ENCODE results near the gene NCOR1.
"Not testable (repeated sequence)": the region's sequence is repeated elsewhere in the genome, so short reads cannot be mapped to it uniquely, and the experiment has no call there.

Gene NCOR1

DNA sequence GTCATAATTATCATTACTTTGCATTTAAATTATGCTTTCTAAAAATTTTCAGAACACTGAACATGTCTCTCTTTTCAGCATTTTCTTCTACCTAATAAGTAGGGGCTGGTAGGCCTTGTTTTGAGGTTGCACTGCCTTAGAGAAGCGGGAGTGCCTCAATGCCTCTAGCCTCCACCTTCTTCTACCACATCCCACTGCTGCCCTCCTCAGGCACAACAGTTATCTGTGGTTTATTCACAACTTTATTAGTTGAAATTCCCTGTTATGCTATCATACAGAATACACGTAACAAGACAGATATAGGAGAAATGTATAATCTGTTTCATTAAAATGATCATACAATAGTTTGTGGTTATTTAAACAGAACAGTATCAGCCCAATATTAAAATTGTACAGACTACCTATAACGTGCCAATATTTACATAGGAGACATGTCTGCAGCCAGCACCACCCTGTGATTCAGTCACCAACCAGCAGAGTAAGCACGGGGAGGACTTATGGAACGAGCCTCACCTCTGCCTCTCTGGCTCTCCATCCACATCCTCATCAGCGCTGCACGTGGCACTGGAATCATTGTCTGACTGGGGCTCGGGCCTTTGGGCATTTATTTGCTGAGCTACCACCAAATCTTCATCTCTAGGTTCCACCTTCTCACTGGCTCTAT, 114.5 kb downstream of the NCOR1 start:
- DNase-seq (ENCODE audit: low read depth in 2 of 3, low spot score in 2 of 3): no peak

DNA sequence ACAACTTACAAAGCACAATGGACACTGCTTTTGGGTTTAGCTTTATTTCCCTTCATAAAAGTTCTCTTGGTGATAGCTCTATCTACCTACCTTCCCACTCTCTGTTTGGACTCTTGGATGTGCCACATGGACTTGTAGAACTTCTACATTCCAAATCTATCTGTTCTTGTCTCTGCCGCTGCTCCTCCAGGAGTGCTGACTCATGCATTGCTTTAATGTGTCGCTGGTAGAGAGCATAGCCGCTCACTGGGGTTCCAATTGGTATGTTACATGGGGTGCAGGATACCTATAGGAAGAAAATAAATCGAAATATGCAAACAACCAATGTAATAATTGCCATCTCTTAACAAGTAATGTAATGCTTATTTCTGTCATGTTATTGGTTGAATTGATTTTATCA, 123.6 kb downstream of the NCOR1 start:
- no peak for DNase-seq (ENCODE audit: low read depth in 2 of 3, low spot score in 2 of 3)

DNA sequence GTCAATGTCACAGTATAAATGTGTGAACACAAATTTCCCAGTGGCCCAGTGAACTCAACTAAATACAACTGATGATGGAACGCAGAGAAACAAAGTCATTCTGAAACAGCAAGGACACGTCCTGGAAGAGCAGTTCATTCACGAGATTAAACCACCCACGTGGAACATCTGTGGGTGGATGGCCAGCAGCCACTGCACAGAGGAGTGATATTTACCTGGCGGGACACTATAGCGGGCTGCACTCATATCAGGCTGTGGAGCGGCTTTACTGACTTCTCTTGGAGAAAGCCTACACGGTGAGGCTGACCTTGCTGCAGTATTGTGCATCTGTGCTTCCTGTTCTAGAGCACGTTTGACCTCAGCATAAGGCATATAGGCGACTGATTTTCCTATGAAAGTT, 128.4 kb downstream of the NCOR1 start:
- DNase-seq (ENCODE audit: low read depth in 2 of 3, low spot score in 2 of 3): no peak

DNA sequence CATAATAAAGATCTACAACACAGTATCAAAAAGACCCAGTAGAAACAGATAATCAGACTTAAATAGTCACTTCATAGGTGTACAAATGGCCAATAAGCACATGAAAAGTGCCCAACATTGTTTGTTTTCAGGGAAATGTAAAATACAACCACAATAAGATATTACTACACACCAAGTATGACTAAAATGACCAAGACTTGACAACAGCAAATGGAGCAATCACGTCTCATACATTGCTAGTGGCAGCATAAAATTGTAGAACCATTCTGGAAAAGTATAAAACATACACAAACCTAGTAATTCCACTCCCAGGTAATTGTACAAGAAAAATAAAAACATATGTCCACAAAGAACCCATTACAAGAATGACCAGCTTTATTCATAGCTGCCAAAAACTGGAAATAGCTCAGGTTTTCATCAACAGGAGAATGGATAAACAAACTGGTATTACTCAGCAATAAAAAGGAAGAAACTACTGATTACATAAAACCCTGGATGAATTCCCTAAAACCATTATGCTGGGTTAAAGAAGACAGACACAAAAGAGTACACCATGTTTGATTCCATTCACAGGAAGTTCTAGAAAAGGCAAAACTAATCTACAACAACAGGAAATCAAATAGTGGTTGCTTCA, 130.2 kb downstream of the NCOR1 start:
- DNase-seq (ENCODE audit: low read depth in 2 of 3, low spot score in 2 of 3): no peak

DNA sequence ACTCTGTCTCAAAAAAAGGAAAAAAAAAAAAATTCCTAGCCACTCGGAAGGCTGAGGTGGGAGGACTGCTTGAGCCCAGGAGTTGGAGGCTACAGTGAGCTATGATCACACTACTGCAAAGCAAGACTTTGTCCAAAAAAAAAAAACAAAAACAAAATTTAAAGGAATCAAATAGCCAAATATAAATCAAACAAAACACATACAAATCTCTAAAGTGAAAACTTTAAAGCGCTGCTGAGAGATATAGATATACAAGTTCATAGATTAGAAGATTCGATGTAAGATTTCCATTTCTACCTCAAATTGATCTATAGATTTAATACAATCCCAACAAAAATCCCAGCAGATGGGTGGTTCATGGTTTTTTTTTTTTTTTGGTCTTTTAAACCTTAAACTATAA, 132.1 kb downstream of the NCOR1 start:
- no peak for DNase-seq (ENCODE audit: low read depth in 2 of 3, low spot score in 2 of 3)

DNA sequence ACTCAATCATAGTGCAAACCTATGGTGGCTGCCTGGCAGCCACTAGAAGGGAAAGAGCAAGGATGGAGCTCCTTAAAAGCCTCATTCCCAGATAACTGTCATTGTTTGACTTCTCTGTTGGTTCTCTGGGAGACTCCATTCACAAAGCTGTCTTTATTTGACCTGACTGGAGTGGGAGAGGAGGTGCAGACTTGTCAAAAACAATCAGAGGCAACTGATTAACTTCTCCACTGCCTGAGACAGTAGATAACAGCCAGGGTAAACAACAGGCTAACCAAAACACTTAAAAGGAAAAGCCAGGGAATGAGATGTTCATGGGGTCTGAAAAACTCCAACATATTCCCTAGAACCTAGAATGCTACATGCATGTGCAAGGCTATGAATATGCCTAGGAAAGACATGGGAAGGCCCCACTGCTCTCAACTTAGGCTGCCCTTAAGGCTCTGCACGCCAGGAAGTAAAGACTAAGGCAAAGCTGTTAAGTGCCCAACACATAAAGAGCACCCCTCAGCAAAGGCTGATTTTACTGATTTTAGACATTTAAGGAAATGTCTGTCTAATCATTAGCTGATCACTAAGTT, 133.7 kb downstream of the NCOR1 start:
- DNase-seq (ENCODE audit: low read depth in 2 of 3, low spot score in 2 of 3): no peak

DNA sequence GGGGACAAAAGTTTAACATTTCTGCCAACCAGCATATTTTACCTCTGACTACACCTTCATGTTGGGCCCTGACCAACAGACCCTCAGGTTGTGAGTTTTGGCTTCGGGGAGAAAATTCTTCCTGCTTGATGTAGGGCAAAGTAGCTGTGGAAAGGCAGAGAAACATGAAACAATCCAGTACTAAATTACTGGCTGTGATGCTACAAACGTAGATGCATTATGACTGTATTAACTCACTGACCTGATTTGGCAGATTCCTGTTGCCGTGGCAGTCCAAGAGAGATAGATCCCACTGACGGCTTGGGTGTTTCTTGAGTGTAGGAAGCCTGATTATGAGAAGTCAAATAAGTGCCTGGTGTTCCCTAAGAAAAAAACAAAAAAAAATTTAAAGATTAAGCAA, 135.0 kb downstream of the NCOR1 start:
- DNase-seq (ENCODE audit: low read depth in 2 of 3, low spot score in 2 of 3): no peak

DNA sequence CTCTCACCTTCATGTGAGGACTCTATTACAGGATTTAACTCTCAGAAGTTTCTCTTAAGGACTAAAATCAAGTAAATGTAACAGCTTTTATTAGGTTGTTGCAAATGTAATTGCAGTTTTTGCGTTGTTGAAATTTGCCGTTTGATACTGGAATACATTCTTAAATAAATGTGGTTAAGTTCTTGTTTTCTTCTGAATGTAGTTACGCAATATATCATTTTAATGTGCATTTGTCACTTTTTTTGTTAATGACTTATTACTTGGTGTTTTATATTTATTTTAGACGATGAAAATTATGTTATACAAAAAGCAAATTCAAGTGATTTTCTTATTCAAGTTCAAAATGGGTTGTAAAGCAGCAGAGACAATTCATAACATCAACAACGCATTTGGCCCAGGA, 139.4 kb downstream of the NCOR1 start:
- no peak for DNase-seq (ENCODE audit: low read depth in 2 of 3, low spot score in 2 of 3)

DNA sequence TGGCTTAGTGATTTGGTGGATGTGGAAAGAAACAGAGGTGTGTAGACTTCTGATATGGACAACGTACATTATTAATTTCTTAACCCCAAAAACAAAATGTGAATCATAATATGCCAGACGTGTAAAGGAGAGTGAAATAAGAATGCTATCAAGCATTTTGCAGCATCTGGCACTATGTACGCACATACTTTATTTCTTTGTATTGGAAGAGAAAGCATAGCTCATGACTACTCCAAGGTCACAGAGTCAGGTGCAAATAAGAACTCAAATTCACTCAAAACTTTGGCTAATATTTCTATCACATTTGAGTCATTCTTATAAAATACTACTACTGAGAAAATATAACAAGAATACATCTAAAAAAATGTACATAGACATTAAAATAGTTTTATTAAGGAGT, 140.9 kb downstream of the NCOR1 start:
- DNase-seq (ENCODE audit: low read depth in 2 of 3, low spot score in 2 of 3): no peak

DNA sequence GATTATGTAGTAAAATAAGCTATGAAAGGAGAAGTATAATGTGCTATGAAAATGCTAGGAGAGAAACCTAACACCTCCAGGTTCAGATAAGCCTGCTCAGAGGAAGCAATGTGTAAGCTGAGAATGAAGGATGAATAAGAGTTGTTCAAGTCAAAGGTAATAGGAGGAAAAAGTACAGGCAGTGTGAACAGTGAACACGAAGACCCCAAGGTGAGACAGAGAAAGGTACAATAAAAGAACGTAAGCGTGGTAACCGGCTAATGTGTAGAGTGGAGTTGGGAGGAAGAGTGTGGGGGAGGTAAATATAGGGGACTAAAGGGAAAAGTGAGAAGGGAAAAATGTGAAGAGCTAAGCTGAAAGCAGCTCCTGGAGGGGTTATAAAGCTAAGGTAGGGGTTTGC, 141.5 kb downstream of the NCOR1 start:
- DNase-seq (ENCODE audit: low read depth in 2 of 3, low spot score in 2 of 3): no peak

DNA sequence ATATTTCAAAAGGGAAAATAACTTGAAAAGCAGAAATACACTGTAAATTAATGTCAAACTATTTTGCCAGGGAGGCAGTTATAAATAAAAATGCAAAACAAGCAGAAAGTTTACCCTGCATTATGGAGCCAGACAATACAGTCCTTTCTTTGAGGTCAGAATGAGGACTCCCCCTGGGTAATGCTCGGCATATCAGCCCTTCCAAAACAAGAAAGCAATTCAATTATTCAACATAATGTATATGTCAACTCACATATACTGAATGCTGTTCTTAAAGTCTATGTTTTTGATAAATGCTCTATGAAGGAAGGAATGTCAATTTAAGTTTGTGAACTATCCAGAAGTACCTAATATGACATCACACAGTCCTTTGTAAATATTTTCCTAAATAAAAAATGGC, 143.3 kb downstream of the NCOR1 start:
- DNase-seq (ENCODE audit: low read depth in 2 of 3, low spot score in 2 of 3): no peak

DNA sequence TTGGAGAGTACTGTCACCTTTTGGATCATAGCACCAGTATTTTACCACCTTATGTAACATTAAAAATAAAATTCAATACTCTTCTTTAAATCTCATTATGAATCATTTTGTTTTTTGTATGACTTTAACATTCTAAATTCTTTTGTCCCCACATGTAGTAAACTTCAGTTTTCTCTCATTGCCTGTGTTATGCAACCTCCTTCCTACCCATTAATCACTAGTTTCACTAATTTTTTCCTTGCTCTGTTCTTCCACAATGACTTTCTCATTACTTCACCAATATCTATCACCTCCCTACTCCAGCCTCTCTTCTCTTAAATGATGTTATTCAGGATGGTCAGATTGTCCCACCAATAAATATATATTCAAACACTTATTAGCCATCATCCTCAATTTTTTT, 147.0 kb downstream of the NCOR1 start:
- DNase-seq (ENCODE audit: low read depth in 2 of 3, low spot score in 2 of 3): no peak

DNA sequence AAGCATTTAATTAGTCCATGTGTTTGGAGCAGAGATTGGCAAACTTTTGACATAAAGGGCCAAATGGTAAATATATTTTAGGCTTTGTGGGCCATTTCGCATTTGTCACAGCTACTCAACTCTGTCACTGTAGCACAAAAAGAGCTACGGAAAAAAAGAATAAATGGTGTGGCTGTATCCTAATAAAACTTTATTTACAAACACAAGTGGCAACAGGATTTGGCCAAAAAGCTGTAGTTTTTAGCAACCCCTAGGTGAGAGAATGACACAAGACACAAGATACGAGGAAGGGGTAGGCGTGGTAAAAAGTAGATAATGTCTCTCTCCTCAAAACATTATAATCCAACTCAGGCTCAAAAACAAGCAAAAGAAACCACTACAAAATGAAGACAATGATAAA, 149.2 kb downstream of the NCOR1 start:
- DNase-seq (ENCODE audit: low read depth in 2 of 3, low spot score in 2 of 3): no peak

DNA sequence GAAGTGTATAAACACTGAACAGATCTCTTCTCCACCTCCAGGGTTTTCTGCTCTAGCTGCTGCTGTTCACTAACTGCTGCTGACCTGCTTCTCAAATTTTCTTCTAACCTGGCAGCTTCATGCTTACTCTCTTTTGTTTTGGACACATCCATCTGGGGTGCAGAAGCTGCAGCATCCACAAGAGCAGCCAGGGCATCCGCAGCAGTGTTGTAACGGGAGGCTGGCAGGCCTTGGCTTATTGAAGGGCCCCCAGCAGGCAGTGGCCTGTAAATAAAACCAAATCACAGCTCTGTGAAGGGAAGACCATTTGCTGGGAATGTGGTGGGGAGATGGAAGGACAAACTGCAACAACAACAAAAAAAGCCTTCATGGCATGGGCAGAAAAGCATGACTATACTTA, 153.7 kb downstream of the NCOR1 start:
- no peak for DNase-seq (ENCODE audit: low read depth in 2 of 3, low spot score in 2 of 3)

DNA sequence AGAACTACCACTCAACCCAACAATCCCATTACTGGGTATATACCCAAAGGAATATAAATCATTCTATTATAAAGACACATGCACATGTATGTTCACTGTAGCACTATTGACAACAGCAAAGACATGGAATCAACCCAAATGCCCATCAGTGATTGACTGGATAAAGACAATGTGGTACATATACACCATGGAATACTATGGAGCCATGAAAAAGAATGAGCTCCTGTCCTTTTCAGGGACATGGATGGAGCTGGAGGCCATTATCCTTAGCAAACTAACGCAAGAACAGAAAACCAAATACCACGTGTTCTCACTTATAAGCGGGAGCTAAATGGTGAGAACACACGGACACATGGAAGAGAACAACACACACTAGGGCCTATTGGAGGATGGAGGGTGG, 160.2 kb downstream of the NCOR1 start:
- DNase-seq (ENCODE audit: low read depth in 2 of 3, low spot score in 2 of 3): not testable (repeated sequence)

DNA sequence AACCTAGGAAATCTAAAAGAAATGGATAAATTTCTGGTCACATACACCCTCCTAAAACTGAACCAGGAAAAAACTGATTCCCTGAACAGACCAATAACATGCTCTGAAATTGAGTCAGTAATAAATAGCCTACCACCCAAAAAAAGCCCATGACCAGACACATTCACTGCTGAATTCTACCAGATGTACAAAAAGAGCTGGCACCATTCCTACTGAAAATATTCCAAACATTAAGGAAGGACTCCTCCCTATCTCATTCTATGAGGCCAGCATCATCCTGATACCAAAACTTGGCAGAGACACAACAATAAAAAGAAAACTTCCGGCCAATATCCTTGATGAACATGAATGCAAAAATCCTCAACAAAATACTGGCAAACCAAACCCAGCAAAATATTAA, 162.8 kb downstream of the NCOR1 start:
- no peak for DNase-seq (ENCODE audit: low read depth in 2 of 3, low spot score in 2 of 3)

DNA sequence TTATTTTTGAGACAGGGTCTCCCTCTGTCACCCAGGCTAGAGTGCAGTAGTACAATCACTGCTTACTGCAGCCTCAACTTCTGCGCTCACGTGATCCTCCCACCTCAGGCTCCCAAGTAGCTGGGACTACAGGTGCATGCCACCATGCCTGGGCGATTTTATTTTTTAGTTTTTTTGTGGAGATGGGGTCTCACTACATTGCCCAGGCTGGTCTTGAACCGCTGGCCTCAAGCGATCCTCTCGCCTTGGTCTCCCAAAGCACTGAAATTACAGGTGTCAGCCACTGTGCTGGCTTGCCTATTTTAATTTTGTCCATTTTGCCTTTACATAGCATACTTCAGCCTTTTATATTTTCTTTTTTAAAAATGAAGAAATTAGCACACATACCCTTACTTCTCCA, 164.5 kb downstream of the NCOR1 start:
- no peak for DNase-seq (ENCODE audit: low read depth in 2 of 3, low spot score in 2 of 3)

DNA sequence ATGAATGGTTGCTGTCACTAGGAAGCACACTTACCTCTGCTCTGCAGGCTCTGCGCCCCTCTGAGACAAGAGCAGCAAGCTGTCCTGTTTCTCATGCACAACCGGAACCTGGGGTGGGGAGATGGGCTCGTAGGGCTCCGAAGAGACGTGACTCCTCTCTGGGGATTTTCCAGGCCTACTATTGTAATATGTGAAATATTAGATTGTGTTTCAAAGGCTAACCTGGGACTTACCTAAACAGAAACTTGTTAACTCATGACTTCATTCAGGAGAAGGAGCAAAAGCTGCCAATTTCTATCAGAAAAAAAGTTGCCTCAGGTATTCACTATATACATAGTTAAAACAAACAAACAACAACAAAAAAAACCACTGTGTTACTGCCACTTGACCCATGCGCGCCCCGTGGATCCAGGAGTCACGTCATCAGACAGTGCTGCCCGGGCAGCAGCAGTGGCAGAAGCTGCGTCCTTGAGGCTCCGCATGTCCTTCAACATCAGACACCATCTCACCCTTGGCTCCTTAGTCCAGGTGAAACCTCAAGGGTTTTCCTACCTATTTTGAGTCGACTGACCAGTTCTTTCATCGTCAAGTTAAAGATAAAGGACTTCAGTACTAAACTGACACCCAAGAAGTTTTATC, 166.4 kb downstream of the NCOR1 start:
- DNase-seq (ENCODE audit: low read depth in 2 of 3, low spot score in 2 of 3): no peak

DNA sequence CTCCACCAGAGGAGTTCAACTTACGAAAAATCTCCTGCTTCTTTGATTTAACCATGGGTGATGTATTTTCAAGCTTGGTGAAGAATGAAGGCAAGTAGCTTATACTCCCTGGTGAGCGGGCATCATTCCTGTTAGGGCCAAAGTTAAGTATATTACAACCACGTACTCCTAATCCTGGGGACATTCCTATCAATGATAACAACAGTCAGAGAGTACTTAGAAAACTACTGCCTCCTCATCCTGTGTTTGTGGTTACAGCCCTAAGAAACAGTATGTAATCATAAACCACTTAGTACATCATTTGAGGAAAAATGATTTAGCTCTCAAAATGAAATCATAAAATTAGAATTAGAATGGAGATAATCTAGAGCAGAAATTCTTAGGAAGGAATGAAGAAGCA, 168.4 kb downstream of the NCOR1 start:
- no peak for DNase-seq (ENCODE audit: low read depth in 2 of 3, low spot score in 2 of 3)

DNA sequence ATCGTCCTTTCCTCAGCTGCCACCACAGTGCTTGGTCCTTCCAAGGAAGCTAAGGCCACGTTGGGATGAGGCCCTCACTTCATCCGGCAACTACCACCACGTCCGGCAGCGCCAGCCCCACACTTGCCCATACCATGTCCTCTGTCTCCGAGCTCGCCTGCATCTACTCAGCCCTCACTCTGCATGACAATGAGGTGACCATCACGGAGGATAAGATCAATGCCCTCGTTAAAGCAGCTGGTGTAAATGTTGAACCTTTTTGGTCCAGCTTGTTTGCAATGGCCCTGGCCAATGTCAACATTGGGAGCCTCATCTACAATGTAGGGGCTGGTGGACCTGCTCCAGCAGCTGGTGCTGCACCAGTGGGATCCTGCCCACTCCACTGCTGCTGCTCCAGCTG, 170.8 kb downstream of the NCOR1 start:
- no peak for DNase-seq (ENCODE audit: low read depth in 2 of 3, low spot score in 2 of 3)

DNA sequence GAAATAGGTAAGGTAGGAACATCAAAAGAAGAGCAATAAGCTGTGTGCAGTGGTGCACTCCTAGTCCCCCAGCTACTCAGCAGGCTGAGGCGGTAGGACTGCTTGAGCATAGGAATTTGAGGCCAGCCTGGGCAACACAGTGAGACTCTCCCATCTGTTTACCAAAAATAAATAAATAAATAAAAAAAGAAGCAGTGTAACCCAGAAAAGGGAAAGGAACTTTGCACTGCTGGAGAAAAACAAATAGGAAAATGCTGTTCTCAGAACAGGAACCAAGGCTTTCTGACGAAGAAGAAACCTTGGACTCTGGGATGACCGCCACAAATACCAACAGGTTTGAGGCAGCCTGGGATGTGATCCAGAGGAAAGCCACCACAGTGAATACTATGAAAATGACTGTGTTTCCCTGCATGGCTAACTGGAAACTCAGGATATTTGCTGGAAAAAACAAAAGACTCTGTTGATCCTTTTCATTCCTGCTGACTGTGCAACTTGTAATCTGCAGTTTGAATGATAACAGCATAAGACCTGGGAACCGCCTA, 174.6 kb downstream of the NCOR1 start:
- no peak for DNase-seq (ENCODE audit: low read depth in 2 of 3, low spot score in 2 of 3)

DNA sequence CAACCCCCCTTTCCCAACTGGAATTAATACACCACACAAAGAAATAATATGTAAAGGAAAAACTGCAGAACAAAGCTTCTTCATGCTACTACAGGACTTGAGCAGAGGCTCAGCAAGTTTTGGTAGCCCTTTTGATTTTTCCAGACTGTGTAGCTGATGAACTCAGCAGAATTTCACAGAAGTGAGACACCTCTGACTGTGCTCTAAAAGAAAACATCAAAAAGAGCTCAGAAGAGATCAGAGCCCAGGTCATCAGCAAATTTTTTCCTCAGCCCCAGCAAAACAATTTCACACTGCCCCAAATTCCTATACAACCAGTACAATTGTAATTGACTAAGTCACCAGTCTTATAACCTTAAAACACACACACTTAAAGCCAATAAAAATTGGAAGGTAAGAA, 177.7 kb downstream of the NCOR1 start:
- DNase-seq (ENCODE audit: low read depth in 2 of 3, low spot score in 2 of 3): no peak

All from activated CD8-positive, alpha-beta memory T cell treated with anti-CD3 and anti-CD28 coated beads for 48 hours (primary cell).